ENCODE results near the gene CRAMP1. TPM values are rescaled to one million over a fixed set of nuclear protein-coding genes. Genes with fewer than 3 reads are reported as not detected.

CRAMP1 gene
- total RNA-seq, 1 experiment from 2014 or later: 33.0 TPM

DNA sequence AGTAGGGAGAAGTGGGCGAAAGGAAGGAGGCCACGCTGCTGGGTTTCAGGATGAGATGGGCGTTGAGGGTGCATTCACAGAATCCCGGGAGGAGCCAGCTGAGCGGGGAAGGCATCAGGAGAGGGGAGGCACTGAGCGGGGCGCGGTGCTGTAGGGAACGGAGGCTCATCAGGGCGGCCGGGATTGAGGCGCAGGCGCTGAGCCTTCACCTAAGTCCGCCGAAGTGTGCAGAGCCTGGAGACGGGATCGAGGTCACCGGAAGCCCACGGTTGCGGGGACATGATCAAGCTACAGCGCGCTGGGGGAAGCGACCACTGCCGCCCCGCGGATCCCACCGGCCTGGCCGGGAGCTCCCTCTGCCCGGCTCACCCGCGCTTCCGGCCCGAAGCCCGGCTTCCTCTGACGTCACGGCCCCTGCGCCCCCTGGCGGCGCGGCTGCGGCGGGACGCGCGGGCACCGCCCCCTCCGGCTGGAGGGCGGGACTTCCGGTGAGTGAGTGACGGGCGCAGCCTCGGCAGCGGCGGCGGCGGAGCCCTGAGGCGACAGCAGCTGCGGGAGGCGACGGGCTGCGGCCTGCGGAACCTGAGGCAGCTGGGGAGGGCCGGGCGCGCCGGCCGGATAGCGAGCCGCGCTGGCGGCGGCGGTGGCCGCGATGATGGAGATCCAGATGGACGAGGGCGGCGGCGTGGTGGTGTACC lies 93.7 kb downstream of the CRAMP1 start, which contains the start of gene MAPK8IP3:
Gene MAPK8IP3 (plus strand): TSS at position 508 of the 698 bp plus-strand sequence. CDS start 145 bp downstream, at position 653.
- H3K4me1 ChIP-seq (ENCODE audit: insufficient read depth, low read length, poor library complexity, severe bottlenecking): peaks cover 12% of the 10 kb centered on the region
- CTCF ChIA-PET: interaction anchor here (0.5 to 3.7 kb wide), 10 partner anchors 8 to 240 kb away, joined by 3 to 17 read pairs (median 5); partner anchors contain the start of genes EME2, IFT140, JPT2 and MRPS34
- DNase-seq (ENCODE audit: low spot score): peak; percentile 93
- TF ChIP-seq EZH2 (IDR thresholded peaks at IDR 0.05; ENCODE audit: borderline replicate concordance, low read depth, low read length, poor library complexity, severe bottlenecking): no peak
- TF ChIP-seq, protein P1, sequence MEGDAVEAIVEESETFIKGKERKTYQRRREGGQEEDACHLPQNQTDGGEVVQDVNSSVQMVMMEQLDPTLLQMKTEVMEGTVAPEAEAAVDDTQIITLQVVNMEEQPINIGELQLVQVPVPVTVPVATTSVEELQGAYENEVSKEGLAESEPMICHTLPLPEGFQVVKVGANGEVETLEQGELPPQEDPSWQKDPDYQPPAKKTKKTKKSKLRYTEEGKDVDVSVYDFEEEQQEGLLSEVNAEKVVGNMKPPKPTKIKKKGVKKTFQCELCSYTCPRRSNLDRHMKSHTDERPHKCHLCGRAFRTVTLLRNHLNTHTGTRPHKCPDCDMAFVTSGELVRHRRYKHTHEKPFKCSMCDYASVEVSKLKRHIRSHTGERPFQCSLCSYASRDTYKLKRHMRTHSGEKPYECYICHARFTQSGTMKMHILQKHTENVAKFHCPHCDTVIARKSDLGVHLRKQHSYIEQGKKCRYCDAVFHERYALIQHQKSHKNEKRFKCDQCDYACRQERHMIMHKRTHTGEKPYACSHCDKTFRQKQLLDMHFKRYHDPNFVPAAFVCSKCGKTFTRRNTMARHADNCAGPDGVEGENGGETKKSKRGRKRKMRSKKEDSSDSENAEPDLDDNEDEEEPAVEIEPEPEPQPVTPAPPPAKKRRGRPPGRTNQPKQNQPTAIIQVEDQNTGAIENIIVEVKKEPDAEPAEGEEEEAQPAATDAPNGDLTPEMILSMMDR (conservative IDR thresholded peaks at IDR 0.05; ENCODE audit: low read depth, low read length): peak; percentile 63
- no peaks in the 10 kb centered on the region for H3K27me3 ChIP-seq (replicated peaks; ENCODE audit: insufficient read depth, low read depth, low read length, poor library complexity)
- peak within 1 kb of the TSS; percentile 94 for H3K4me3 ChIP-seq (ENCODE audit: low read depth, low read length, poor library complexity, severe bottlenecking)
- peak within 1 kb of the TSS; percentile 89 for H3K27ac ChIP-seq (ENCODE audit: low read depth, low read length, poor library complexity, severe bottlenecking)
- peaks cover 19% of the 10 kb centered on the region for H3K36me3 ChIP-seq (ENCODE audit: insufficient read depth, low read length, poor library complexity, severe bottlenecking)
- POLR2A ChIA-PET (ENCODE audit: low non-redundant PET): interaction anchor here (0.5 kb wide), 1 partner anchor 12 kb away, joined by 4 read pairs; no protein-coding TSS in a partner anchor
- no TSS peak for BruUV-seq (replicated peaks)
- H3K9me3 ChIP-seq (ENCODE audit: low read depth, low read length, poor library complexity, severe bottlenecking): no peaks in the 10 kb centered on the region
- intact Hi-C loops (cut with micrococcal nuclease; ENCODE audit: unreplicated experiment): no loop called here

DNA sequence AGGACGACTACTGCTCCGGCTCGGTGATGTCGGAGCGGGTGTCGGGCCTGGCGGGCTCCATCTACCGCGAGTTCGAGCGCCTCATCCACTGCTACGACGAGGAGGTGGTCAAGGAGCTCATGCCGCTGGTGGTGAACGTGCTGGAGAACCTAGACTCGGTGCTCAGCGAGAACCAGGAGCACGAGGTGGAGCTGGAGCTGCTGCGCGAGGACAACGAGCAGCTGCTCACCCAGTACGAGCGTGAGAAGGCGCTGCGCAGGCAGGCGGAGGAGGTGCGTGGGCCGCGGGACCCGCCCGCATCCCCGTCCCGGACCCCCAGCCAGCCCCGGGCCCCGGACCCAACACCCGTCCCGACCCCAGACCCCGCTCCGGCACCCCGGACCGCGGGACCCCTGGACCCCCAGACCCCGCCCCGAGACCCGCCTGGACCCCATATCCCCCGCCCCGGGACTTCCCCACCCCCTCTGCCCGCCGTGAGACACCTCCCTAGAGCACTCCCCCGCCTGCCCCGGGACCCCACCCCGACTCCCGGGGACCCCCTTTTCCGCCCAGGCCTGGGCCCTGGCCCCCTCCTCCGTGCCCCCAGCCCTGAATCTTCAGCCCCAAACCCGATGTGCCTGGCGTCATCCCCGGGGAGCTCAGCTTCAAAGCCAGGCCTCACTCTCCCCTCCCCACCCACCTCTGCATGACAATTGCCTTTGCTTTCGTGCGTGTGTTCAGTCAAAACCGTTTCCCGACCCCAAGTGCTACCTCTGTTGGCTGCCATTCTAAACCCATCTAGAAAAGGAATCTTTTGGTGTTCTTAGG lies 94.4 kb downstream of the CRAMP1 start:
- H3K36me3 ChIP-seq (ENCODE audit: insufficient read depth, low read length, poor library complexity, severe bottlenecking): peaks cover 11% of the 10 kb centered on the region
- intact Hi-C loops (cut with micrococcal nuclease; ENCODE audit: unreplicated experiment): no loop called here
- DNase-seq (ENCODE audit: low spot score): peak; percentile 32
- no peaks in the 10 kb centered on the region for H3K9me3 ChIP-seq (ENCODE audit: low read depth, low read length, poor library complexity, severe bottlenecking)
- H3K27ac ChIP-seq (ENCODE audit: low read depth, low read length, poor library complexity, severe bottlenecking): peak overlapping the region; percentile 89
- no peak for TF ChIP-seq EZH2 (IDR thresholded peaks at IDR 0.05; ENCODE audit: borderline replicate concordance, low read depth, low read length, poor library complexity, severe bottlenecking)
- TF ChIP-seq, protein P1 (conservative IDR thresholded peaks at IDR 0.05; ENCODE audit: low read depth, low read length): no peak
- no TSS peak for BruUV-seq (replicated peaks)
- ChIA-PET POLR2A (ENCODE audit: low non-redundant PET) (no interaction called here), CTCF (interaction anchor here (0.6 to 3.7 kb wide), 8 partner anchors 11 to 326 kb away, joined by 3 to 17 read pairs (median 8); partner anchors contain the start of genes EME2, IFT140, JPT2 and MRPS34)
- peaks cover 12% of the 10 kb centered on the region for H3K4me1 ChIP-seq (ENCODE audit: insufficient read depth, low read length, poor library complexity, severe bottlenecking)
- peak overlapping the region; percentile 94 for H3K4me3 ChIP-seq (ENCODE audit: low read depth, low read length, poor library complexity, severe bottlenecking)
- H3K27me3 ChIP-seq (replicated peaks; ENCODE audit: insufficient read depth, low read depth, low read length, poor library complexity): no peaks in the 10 kb centered on the region

DNA sequence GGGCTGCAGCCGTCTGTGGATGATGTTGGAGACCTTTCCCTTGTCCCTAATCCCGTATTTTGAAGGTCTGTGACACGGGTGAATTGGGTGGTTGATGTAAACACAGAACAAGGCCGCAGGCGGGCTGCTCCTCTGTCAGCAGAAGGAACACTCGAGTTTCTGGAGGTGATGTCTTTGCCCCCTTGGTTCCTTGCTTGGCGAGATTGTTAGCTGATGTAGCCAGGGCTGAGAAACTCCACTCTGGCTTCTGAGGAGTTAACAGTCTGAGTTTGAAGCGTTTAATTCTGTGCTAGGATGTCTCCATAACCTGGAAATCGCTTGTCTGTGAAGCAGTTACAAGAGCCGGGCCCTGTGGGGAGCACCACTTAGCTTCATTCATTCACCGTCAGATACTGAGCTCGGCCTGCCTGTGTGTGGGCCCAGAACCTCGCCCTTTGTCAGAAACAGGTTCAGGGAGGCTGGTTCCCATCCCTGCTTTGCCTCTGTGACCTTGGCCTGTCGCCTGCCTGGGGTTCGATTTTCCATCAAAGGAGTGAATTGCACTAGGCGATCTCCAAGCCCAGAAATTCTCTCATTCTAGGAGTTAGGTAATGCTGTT lies 95.1 kb downstream of the CRAMP1 start:
- ChIA-PET POLR2A (ENCODE audit: low non-redundant PET) (interaction anchor here (0.6 kb wide), 1 partner anchor 29 kb away, joined by 3 read pairs; the partner anchor contains the start of gene JPT2), CTCF (interaction anchor here (0.7 to 3.7 kb wide), 2 partner anchors 16 to 287 kb away, joined by 8 to 17 read pairs; partner anchors contain the start of gene UQCC4)
- H3K36me3 ChIP-seq (ENCODE audit: insufficient read depth, low read length, poor library complexity, severe bottlenecking): peaks cover 4% of the 10 kb centered on the region
- peak overlapping the region; percentile 89 for H3K27ac ChIP-seq (ENCODE audit: low read depth, low read length, poor library complexity, severe bottlenecking)
- H3K9me3 ChIP-seq (ENCODE audit: low read depth, low read length, poor library complexity, severe bottlenecking): no peaks in the 10 kb centered on the region
- H3K27me3 ChIP-seq (replicated peaks; ENCODE audit: insufficient read depth, low read depth, low read length, poor library complexity): no peaks in the 10 kb centered on the region
- peak; percentile 23 for DNase-seq (ENCODE audit: low spot score)
- no peak for TF ChIP-seq EZH2 (IDR thresholded peaks at IDR 0.05; ENCODE audit: borderline replicate concordance, low read depth, low read length, poor library complexity, severe bottlenecking)
- TF ChIP-seq, protein P1 (conservative IDR thresholded peaks at IDR 0.05; ENCODE audit: low read depth, low read length): no peak
- peak overlapping the region; percentile 94 for H3K4me3 ChIP-seq (ENCODE audit: low read depth, low read length, poor library complexity, severe bottlenecking)
- BruUV-seq (replicated peaks): no TSS peak
- H3K4me1 ChIP-seq (ENCODE audit: insufficient read depth, low read length, poor library complexity, severe bottlenecking): peaks cover 12% of the 10 kb centered on the region
- intact Hi-C loops (cut with micrococcal nuclease; ENCODE audit: unreplicated experiment): no loop called here

Measured in A673 (cell line).